BLaER1 treated with 17β-estradiol and CSF1 and Interleukin-3, amounts not matched to agents 10 nM and 100 nM (cell line): ENCODE data around the gene NAA38.

ENCODE experiments used
- H3K27ac ChIP-seq, 11 experiments: shearing (Covaris generic); formaldehyde crosslinking; 2 replicates each; pipeline ENCODE4 v1.8.1; 2022
- H3K27me3 ChIP-seq, 11 experiments: shearing (Covaris generic); formaldehyde crosslinking; 2 replicates each; pipeline ENCODE4 v1.8.1; 2022
- H3K36me3 ChIP-seq, 11 experiments: shearing (Covaris generic); formaldehyde crosslinking; 2 replicates each; pipeline ENCODE4 v1.8.1; 2022
- H3K4me1 ChIP-seq, 10 experiments: shearing (Covaris generic); formaldehyde crosslinking; 2 replicates each; pipeline ENCODE4 v1.8.1; 2022
- H3K4me2 ChIP-seq, 11 experiments: shearing (Covaris generic); formaldehyde crosslinking; 2 replicates each; pipeline ENCODE4 v1.8.1; 2022
- H3K4me3 ChIP-seq, 10 experiments: shearing (Covaris generic); formaldehyde crosslinking; 2 replicates each; pipeline ENCODE4 v1.8.1; 2022
- H3K9ac ChIP-seq, 11 experiments: shearing (Covaris generic); formaldehyde crosslinking; 2 replicates each; pipeline ENCODE4 v1.8.1; 2022
- H3K9me3 ChIP-seq, 11 experiments: shearing (Covaris generic); formaldehyde crosslinking; replicated peaks in 1 of 11; 2 replicates each; pipeline ENCODE4 v1.8.1; 2022
- H4K20me1 ChIP-seq, 11 experiments: shearing (Covaris generic); formaldehyde crosslinking; 2 replicates each; pipeline ENCODE4 v1.8.1; 2022
- Cebpa-rat ChIP-seq, 11 experiments: shearing (Covaris generic); IDR thresholded peaks; 2 replicates each; pipeline ENCODE4 v1.8.1; 2022

The NAA38 gene

DNA sequence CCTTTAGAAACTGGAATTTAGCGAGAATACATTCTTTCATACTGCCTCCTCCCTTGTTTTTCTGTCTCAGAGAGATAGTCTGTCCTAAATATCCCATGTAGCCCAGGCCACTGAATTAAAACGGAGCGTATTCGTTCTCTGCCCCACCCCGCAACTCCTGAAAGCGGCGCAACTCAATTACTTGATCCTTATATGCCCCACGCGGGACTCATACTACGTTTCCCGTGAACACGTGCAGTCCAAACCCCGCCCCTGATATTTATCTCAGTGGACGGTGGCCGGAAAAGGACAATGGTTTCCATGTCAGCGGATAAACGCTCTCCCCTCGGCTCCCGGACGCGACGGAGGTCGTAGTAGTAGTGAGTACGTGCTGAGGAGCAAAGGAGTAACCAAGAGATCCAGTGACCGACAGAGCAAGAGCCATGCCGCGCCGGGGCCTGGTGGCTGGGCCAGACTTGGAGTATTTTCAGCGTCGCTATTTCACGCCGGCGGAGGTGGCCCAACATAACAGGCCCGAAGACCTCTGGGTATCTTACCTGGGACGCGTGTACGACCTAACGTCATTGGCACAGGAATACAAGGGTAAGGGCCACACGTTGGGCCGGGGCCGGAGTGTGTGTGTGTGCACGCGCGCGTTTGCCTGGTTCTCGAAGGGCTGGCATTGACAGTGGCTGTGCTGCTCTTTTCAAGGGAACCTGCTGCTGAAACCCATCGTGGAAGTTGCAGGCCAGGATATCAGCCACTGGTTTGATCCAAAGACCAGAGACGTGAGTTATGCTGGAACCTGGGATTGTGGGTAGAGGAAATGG lies 558 bp upstream of the NAA38 start, which contains the start of gene CYB5D1:
Gene CYB5D1, plus strand, starts transcription at position 291 of the 809 bp plus-strand sequence. Its CDS starts 132 bp downstream, at position 423.
- no peak for TF ChIP-seq Cebpa-rat (IDR thresholded peaks at IDR 0.05)
- Histone ChIP-seq H4K20me1 (peaks cover 2 to 29% (median 7%) of the 10 kb centered on the region in 11 experiments; a peak in 16 of 22 replicates), H3K4me3 (peak within 1 kb of the TSS; percentile 57 to 82 (median 73)), H3K9ac (peak within 1 kb of the TSS; percentile 87 to 97 (median 94)), H3K27me3 (no peaks in the 10 kb centered on the region), H3K4me2 (peak within 1 kb of the TSS; percentile 91 to 100 (median 98)), H3K36me3 (peaks cover 25 to 61% (median 51%) of the 10 kb centered on the region in 11 experiments), H3K9me3 (no peaks in the 10 kb centered on the region), H3K27ac (peak within 1 kb of the TSS; percentile 80 to 99 (median 96)), H3K4me1 (peaks cover 31 to 45% (median 38%) of the 10 kb centered on the region in 10 experiments)

DNA sequence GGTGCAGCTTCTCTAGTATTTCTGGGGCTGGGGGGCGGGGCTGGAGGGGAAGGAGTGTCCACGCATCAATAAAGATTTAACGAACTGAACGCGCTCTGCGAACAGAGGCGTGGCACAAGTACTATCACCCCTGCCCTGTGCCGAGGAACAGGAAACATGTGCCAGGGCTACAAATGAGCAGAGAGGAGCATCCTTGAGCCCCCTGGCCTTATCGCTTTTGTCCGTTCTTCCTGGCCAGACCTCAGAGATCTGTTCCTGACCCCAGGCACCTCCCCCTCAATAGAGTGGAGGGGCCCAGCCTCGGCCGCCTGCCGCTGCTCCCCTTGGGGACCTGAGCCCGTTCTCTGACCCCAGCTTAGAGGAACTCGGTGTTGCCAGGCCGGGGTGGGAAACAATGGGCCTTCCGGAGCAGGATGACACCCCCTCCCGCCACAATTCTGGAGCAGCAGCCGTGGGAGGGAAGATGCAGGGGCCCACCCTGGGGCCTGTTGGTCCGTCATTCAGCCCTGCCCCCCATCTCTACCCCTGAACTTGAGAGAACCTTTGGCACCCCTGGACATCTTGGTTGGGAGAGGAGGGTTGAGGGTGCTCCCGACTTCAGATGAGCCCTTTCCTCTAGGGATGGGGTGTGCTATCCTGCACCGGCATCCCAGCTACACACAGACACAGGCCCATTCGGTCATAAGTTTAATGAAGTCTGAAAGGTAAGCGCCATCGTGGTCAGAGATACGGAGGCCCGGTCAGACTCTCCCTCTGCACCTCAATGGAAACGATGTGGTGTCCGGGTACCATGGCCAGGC lies 1.1 kb downstream of the NAA38 start:
- Histone ChIP-seq H4K20me1 (peaks cover 14 to 44% (median 21%) of the 10 kb centered on the region in 11 experiments; a peak in 21 of 22 replicates), H3K9ac (peak overlapping the region; percentile 87 to 97 (median 94)), H3K4me3 (peak overlapping the region; percentile 57 to 82 (median 73)), H3K27ac (peak overlapping the region; percentile 80 to 99 (median 96); a peak in 21 of 22 replicates), H3K4me1 (peaks cover 40 to 58% (median 49%) of the 10 kb centered on the region in 10 experiments), H3K27me3 (no peaks in the 10 kb centered on the region), H3K36me3 (peaks cover 39 to 68% (median 62%) of the 10 kb centered on the region in 11 experiments), H3K4me2 (peak overlapping the region; percentile 91 to 100 (median 98)), H3K9me3 (no peaks in the 10 kb centered on the region)
- TF ChIP-seq Cebpa-rat (IDR thresholded peaks at IDR 0.05) = no peak

DNA sequence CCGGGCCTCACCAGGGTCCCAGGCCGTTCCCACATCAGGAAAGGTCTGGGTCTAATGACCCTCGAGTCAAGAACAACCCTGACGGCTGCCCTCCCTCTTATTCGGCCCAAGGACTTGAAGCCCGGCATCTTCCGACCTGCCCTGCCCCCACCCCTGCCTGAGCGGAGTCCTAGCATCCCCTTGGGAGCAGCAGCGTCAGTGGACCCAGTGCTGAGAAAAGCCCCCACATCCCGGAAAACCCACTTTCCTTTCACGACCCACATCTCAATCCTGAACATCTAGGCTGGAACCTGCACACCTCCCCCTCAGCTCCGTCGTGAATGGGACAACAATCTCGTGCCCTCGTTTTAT lies 1.7 kb downstream of the NAA38 start:
- peaks cover 46 to 63% (median 54%) of the 10 kb centered on the region in 10 experiments for H3K4me1 ChIP-seq

DNA sequence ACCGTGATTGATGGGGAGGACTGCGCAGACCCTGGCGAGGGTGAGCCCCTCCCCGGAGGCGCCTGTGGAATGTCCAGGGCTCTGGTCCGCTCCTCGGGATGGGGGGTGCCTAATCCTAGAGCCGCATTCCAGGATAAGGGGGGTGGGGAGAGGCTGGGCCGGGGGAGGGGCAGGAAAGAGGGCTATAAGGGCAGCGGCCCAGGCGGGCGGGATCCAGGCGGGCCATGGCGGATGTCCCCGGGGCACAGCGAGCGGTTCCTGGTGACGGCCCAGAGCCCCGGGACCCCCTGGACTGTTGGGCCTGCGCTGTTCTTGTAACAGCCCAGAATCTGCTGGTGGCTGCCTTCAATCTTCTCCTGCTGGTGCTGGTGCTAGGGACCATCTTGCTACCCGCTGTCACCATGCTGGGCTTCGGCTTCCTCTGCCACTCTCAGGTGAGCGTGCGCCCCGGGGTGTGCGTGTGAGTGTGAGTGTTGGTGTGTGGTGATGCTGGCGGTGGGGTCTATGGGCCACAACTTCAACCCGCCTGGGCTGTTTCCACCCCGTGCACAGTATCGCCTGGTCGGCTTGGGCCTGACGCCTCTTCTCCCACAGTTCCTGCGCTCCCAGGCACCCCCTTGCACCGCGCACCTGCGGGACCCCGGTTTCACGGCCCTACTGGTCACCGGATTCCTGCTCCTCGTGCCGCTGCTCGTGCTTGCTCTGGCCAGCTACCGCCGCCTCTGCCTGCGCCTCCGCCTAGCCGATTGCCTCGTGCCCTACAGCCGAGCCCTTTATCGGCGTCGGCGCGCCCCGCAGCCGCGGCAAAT lies 2.3 kb downstream of the NAA38 start, which contains the start of gene TMEM88:
Gene TMEM88, plus strand, starts transcription at position 216 of the 809 bp plus-strand sequence. Its CDS starts 9 bp downstream, at position 225.
- Histone ChIP-seq H3K27ac (peak within 1 kb of the TSS; percentile 80 to 99 (median 96); a peak in 21 of 22 replicates), H3K4me2 (peak within 1 kb of the TSS; percentile 91 to 100 (median 98)), H3K9me3 (no peaks in the 10 kb centered on the region), H3K27me3 (no peaks in the 10 kb centered on the region), H3K4me1 (peaks cover 46 to 64% (median 55%) of the 10 kb centered on the region in 10 experiments), H3K9ac (peak within 1 kb of the TSS; percentile 87 to 97 (median 94)), H4K20me1 (peaks cover 26 to 56% (median 33%) of the 10 kb centered on the region in 11 experiments; a peak in 21 of 22 replicates), H3K36me3 (peaks cover 47 to 68% (median 63%) of the 10 kb centered on the region in 11 experiments), H3K4me3 (peak within 1 kb of the TSS; percentile 57 to 82 (median 73); a peak in 19 of 20 replicates)
- no peak for TF ChIP-seq Cebpa-rat (IDR thresholded peaks at IDR 0.05)

More for the DNA sequence above, 1.7 kb downstream of the NAA38 start:
- H3K4me3 ChIP-seq = peak overlapping the region; percentile 57 to 82 (median 73); a peak in 17 of 20 replicates
- peak overlapping the region; percentile 87 to 97 (median 94); a peak in 21 of 22 replicates for H3K9ac ChIP-seq
- H3K27ac ChIP-seq = peak overlapping the region in 10 of 11 experiments; percentile 89 to 99 (median 96); a peak in 19 of 22 replicates
- H4K20me1 ChIP-seq = peaks cover 20 to 50% (median 27%) of the 10 kb centered on the region in 11 experiments; a peak in 21 of 22 replicates
- no peaks in the 10 kb centered on the region for H3K27me3 ChIP-seq
- no peaks in the 10 kb centered on the region for H3K9me3 ChIP-seq
- TF ChIP-seq Cebpa-rat (IDR thresholded peaks at IDR 0.05) = no peak
- H3K4me2 ChIP-seq = peak overlapping the region; percentile 91 to 100 (median 98)
- peaks cover 42 to 68% (median 62%) of the 10 kb centered on the region in 11 experiments for H3K36me3 ChIP-seq

GRCh38 chr17:7854078-7854777 lies 3.1 kb downstream of the NAA38 start:
- no peak for TF ChIP-seq Cebpa-rat (IDR thresholded peaks at IDR 0.05)
- Histone ChIP-seq H3K36me3 (peaks cover 47 to 68% (median 63%) of the 10 kb centered on the region in 11 experiments), H3K9me3 (no peaks in the 10 kb centered on the region), H4K20me1 (peaks cover 34 to 64% (median 41%) of the 10 kb centered on the region in 11 experiments), H3K4me2 (0 out of 22 replicates have a peak overlapping the region, but pooled peaks of 1 of the 11 experiments have one; percentile 13), H3K27me3 (no peaks in the 10 kb centered on the region), H3K4me3 (no peak overlapping the region), H3K9ac (peak overlapping the region in 6 of 11 experiments; percentile 2 to 54 (median 28); a peak in 7 of 22 replicates), H3K4me1 (peaks cover 42 to 57% (median 50%) of the 10 kb centered on the region in 10 experiments), H3K27ac (peak overlapping the region in 3 of 11 experiments; percentile 3 to 18 (median 8); a peak in 1 of 22 replicates)

DNA sequence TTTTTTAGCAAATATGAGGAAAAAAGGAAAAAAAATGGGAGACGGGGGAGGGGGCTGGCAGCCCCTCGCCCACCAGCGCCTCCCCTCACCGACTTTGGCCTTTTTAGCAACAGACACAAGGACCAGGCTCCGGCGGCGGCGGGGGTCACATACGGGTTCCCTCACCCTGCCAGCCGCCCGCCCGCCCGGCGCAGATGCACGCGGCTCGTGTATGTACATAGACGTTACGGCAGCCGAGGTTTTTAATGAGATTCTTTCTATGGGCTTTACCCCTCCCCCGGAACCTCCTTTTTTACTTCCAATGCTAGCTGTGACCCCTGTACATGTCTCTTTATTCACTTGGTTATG lies 3.7 kb downstream of the NAA38 start:
- H3K27ac ChIP-seq = no peak overlapping the region
- H4K20me1 ChIP-seq = peaks cover 38 to 70% (median 45%) of the 10 kb centered on the region in 11 experiments
- H3K4me2 ChIP-seq = no peak overlapping the region
- TF ChIP-seq Cebpa-rat (IDR thresholded peaks at IDR 0.05) = no peak
- H3K4me3 ChIP-seq = no peak overlapping the region
- peaks cover 36 to 52% (median 44%) of the 10 kb centered on the region in 10 experiments for H3K4me1 ChIP-seq
- no peaks in the 10 kb centered on the region for H3K9me3 ChIP-seq
- peaks cover 51 to 68% (median 63%) of the 10 kb centered on the region in 11 experiments for H3K36me3 ChIP-seq
- no peaks in the 10 kb centered on the region for H3K27me3 ChIP-seq
- H3K9ac ChIP-seq = 0 out of 22 replicates have a peak overlapping the region, but pooled peaks of 1 of the 11 experiments have one; percentile 21

DNA sequence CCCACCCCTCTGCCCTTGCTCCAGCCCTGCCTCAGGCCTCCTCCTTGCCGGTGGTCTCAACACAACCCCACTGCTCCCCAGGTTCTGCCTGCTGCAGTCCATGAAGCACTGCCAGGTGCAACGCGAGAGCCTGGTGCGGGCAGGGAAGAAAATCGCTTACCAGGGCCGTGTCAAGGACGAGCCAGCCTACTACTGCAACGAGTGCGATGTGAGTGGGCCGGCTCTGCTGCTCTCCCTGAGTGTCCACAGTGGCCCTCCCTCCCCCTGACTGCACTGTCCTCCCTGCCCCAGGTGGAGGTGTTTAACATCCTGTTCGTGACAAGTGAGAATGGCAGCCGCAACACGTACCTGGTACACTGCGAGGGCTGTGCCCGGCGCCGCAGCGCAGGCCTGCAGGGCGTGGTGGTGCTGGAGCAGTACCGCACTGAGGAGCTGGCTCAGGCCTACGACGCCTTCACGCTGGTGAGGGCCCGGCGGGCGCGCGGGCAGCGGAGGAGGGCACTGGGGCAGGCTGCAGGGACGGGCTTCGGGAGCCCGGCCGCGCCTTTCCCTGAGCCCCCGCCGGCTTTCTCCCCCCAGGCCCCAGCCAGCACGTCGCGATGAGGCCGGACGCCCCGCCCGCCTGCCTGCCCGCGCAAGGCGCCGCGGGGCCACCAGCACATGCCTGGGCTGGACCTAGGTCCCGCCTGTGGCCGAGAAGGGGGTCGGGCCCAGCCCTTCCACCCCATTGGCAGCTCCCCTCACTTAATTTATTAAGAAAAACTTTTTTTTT lies 4.3 kb downstream of the NAA38 start:
- peaks cover 31 to 46% (median 38%) of the 10 kb centered on the region in 10 experiments for H3K4me1 ChIP-seq
- H3K27me3 ChIP-seq = no peaks in the 10 kb centered on the region
- H3K4me2 ChIP-seq = no peak overlapping the region
- no peaks in the 10 kb centered on the region for H3K9me3 ChIP-seq
- peaks cover 40 to 75% (median 47%) of the 10 kb centered on the region in 11 experiments for H4K20me1 ChIP-seq
- peaks cover 53 to 73% (median 66%) of the 10 kb centered on the region in 11 experiments for H3K36me3 ChIP-seq
- TF ChIP-seq Cebpa-rat (IDR thresholded peaks at IDR 0.05) = no peak
- no peak overlapping the region for H3K4me3 ChIP-seq
- H3K9ac ChIP-seq = peak overlapping the region in 6 of 11 experiments; percentile 18 to 24 (median 22); a peak in 5 of 22 replicates
- no peak overlapping the region; a peak in 2 of 22 replicates for H3K27ac ChIP-seq
